RPMI7951 (cell line): ENCODE results near the gene AZIN2. TPM values are rescaled to one million over a fixed set of nuclear protein-coding genes. Genes with fewer than 3 reads are reported as not detected.
A peak's percentile ranks its signal among the peaks of the same experiment; 100 is the strongest.
"Not testable (repeated sequence)": the region's sequence is repeated elsewhere in the genome, so short reads cannot be mapped to it uniquely, and the experiment has no call there.

Experiments used
- DNase-seq: peaks from one replicate; pipeline ENCODE4 v3.0.0-alpha.2; 2012; ENCODE audit warnings: low read depth
- total RNA-seq: library from RNA; depleted of rRNA; stranded (reverse); fragments of >200 nt; shearing (Covaris generic); gene quantifications from 2 replicates; pipeline ENCODE4 v1.2.3, GENCODE V29; 2014

AZIN2 gene
- total RNA-seq, 1 experiment from 2014 or later: 9.4 TPM

DNA sequence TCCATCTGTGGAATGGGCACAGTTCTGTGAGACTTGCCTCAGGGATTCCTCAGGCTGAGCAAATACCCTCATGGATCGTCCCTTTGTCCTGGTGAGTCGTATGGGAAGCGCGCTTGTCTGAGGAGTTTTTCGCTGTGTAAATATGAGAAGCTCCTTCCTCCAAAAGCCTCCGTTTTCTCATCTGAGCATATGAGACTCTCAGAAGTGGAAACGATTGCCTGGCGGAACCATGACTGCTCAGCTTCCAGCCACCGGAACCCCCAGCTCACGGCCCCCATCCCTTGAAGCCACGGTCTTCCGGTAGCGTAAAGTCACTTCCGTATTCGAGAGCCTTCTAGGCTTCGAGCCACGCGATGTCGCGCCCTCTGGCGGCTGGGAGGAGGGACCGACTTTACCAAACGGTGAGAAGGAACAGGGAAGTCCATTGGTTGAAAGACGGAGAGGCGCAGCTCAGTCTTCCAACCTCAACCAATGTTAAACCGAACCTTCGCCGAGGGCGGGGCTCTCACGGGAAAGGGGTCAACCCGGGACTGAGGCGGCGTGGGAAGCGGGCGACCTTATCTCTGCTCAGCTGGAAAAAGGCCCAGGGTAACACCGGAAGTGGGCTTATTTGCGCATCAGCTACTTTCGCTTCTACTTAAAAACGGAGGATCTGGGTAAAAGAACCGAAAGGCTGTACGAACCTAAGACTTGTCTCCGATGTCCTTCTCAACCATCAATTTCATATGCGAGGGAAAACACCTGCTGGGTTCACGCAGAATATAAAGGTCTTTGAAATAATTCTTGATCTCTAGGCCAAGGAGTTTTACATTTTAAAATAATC is 46.3 kb downstream of the AZIN2 start:
- DNase-seq: peak; percentile 100

DNA sequence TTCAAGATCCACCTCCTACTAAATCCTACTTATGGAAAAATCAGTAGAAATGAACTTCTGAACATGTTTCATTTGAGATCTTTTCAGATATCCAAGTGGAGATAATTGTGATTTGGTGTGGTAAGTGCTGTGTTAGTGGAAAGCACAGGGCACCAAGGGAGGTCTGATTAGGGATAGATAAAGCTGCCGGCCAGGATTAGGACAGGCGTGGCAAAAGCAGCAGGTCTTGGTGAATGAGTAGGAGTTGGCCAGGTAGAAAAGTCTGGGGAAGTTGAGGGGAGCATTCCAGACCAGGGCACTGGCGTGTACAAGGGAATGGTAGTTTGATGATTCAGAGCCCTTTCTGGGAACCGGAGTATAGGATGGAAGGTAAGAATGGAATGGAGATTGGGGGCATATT is 47.8 kb downstream of the AZIN2 start:
- DNase-seq: no peak

DNA sequence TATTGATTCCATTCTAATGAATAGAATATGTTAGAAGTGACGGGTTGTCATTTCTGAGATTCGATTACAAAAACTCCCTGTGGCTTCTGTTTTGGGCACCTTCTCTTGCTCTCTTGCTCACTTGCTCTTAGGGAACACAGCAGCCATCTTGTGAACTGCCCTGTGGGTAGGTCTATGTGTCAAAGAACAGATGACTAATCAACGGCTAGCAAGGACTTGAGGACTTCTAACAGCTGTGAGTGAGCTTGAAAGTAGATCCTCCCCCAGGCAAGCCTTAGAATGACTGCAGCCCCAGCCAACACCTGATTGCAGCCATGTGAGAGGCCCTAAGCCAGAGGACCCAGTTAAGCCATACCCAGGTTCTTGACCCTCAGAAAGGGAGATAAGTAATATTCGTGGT is 49.3 kb downstream of the AZIN2 start:
- DNase-seq: peak; percentile 88

DNA sequence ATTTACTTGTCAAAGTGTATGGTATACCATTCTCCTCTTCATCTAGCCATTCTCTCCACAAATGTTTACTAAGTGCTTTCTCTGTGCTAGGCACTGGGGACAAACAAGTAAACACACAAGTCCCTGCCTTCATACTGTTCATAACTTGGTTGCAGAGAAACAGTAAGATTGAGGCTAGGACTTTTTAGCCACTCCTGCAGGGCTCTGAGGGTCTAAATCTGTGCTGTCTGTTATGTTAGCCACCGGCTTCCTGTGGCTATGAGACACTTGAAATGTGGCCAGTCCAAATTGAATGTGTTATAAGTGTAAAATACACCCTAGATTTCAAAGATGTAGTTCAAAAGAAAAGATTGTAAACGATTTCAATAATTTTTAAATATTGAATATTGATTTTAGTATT is 50.2 kb downstream of the AZIN2 start:
- no peak for DNase-seq

DNA sequence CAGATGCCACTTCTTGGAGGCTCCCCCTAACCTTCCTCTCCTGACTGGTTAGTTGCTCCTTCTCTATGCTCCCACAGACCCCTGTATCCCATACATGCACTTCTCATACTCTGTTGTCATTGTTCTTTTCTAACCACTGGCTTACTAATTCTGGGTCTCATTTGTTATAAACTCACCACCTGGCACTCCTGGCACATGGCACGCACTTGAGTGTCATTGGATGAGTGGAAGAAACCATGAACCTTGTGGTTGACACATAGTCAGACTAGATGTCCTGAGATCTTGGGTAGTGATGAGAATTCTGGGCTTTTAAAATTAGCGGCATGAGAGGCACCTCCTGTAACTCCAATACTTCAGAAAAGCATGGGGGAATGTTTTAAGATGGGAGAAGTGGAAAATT is 51.6 kb downstream of the AZIN2 start:
- no peak for DNase-seq

DNA sequence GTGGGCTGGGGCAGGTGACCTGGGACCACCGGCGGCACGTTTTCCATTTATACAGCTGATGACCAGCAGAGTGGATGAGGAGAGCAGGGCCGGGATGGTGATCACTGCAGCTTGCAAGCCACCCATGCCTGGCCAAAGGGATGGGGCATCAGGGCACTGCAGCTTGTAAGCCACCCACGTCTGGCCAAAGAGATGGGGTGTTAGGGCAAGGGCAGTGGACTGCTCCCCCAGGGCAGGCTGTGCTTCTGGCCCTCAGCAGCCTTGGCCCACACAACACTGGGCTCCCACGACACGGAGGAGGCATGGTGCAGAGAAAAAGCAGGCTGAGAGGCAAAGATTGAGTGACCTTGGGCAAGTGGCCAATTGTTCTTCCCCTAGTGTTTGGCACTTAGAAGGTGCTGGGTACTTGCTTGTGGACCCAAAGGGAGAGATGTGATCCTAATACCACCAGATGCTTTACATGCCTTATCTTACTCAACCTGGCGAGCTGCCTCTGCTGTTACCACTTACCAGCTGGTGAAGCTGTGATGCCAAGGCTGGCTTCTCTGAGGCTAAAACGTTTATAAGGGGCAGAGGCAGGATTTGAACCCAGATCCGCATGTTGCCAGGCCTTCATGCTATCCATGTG is 52.6 kb downstream of the AZIN2 start:
- no peak for DNase-seq

DNA sequence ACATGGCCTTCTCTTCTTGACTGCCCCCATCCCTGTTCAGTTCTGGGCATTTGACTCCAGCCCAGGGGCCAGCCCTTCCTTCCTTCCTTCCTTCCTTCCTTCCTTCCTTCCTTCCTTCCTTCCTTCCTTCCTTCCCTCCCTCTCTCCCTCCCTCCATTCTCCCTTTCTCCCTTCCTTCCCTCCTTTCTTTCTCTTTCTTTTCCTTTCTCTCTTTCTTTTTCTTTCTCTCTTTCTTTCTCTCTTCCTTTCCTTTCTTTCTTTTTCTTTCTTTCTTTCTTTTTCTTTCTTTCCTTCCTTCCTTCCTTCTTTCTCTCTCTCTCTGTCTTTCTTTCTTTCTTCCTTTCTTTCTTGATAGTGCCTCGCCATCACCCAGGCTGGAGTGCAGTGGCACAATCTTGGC is 55.1 kb downstream of the AZIN2 start:
- not testable (repeated sequence) for DNase-seq

DNA sequence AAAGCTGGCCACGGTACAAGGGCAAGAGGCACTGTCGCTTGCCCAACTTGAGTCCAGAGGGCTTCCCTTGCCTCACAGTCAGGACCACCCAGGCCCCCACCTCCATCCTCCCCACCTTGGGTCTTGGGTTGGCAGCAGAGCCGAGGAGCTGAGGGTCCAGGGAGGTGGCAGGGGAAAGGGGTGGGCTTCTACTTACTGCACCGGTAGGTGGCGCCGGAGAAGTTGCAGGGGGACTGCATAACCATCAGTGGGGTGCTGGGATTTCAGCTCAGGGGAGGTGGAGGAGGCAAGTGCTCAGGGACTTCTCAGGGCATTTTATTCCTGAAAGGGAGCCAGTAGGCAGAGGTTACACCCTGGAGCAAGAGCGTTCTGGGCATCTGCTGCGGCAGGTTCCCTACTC is 56.8 kb downstream of the AZIN2 start:
- peak; percentile 31 for DNase-seq

DNA sequence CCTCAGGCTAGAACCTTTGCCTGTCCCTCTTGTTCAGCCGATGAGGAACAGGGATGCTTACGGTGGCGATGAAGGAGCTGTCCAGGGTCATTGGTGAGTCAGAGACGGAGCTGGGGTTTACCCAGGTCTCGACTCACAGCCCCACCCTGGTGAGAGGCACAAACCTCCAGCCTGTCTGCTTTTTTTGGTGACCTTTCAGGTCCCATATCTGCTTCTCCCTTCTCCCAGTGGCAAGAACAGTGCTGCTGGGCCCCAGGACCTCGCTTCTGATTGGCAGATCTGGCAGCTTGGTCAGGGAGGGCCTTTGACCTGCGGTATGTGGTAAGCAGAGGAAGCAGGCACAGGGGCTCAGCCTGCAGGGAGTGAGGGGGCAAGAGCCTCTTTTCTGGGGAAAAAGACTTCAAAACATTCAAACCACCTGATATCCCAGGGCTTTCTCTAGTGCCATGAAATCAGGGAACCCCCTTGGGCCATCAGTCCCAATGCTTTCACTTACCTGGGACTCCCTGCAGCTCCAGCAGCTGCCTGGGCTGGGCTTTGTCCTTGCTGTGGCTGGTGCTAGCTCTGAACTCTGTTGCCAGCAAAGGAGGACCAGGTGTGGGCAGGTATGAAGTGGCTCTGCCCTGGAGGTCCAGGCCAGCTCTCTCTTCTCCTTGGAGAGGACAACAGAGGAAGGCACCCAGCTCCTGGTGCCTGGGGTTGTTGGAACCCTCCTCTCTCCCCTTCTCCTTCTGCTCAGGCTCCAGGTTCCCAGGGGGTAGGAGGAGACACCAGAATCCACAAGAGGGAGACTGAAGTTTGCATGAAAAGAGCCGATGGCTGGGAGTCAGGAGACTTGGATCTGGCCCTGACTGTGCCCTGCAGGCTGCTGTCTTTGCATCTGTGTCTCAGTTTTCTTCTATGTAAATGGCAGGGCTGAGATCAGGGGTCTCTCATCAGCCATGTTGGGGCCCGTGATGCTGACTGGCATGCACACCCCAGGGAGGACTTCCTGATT is 59.5 kb downstream of the AZIN2 start:
- DNase-seq: no peak

DNA sequence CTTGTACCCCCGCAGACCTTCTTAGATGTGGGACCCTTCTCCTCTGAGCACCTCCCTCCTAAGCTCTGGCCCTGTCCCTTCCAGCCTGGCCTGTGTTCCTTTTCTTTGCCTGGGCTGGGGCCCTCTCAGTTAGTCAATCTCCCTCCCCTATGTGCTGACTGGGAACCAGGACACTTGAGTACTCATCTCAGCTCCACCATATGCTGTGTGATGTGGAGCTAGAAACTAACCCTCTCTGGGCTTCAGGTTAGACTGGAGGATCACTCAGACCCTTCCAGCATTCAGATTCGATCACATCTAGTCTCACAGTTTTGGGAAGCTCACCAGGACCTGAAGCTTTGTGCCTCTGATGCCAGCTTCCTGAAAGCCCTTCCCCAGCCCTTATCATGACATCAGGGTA is 60.3 kb downstream of the AZIN2 start:
- no peak for DNase-seq

DNA sequence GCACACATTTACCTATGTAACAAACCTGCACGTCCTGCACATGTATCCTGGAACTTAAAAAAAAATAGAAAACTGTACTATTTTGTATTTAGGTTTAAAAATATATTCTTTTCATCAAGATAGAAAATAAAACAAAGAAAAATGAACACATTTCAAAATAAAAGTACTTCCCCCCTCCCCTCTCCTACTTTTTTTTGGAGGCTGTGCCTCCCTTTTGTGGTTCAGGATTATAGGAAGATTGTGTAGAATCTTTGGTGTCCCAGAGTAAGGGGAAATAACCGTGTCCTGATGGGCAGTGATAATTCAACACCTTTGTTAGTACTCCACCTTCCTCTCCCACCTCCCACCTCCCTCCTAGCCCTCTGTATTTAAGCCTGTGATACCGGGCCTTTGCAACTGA is 60.8 kb downstream of the AZIN2 start:
- DNase-seq: no peak

DNA sequence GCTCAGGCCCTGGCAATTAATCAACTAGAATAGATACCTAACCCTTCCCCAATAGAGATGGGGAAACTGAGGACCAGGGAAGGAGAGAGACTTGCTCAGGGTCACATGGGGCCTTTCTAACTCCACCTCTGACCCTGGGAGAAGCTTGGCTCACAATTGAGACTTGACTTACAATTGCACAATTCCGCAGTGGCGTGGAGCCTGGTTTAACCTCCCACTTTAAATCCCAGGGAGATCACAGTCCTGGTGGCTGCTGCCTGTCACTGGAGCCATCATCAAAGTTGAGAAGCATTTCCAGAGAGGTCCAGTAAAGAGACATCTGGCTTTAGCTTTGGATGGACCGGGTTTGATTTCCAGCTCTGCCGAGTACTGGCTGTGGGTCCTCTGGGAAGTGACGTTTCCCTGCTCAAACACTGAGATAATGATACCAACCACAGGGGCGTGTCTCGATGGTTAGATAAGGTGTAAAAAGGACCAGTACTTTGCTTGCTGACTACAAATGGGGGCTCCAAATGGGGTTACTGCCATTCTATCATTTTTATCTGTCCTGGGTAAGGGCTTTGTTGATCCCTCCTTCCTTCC is 61.6 kb downstream of the AZIN2 start:
- no peak for DNase-seq

DNA sequence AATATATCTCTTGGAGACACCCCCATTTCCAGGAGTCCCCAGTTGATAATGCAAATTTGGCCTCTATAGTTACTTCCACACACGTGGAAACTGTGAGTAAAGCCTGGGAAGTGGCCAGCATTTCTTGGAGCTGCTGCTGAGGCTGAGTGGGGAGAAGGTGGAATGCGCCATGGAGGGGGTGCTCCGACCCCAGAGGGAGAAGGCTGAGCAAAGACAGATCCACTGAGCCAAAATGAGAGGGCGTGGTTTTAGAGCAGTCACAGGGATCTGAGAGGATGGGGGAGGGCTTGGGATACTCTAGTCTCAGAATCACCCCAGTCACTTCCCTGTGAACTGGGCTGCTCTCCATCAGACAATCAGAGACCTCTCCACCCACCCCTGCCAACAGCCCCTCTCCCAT is 62.2 kb downstream of the AZIN2 start:
- DNase-seq: no peak

DNA sequence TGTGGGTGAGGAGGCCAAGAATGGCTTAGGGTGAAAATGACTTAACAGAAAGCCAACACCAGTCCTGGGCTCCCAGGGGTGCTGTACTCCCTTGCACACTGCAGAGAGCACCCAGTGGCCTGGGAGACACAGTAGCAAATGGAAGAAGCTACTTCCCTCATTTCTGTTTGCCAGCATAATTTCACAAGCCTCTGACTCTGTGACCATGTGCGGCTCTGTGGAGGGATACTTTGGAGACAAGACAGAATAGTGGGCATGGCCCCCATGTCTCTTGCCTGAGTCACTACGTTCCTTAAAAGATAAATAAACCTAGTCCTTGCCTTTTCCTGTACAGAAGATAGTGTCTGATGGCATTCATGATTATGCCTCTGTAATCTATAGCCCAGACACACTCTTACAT is 62.7 kb downstream of the AZIN2 start:
- DNase-seq: no peak

DNA sequence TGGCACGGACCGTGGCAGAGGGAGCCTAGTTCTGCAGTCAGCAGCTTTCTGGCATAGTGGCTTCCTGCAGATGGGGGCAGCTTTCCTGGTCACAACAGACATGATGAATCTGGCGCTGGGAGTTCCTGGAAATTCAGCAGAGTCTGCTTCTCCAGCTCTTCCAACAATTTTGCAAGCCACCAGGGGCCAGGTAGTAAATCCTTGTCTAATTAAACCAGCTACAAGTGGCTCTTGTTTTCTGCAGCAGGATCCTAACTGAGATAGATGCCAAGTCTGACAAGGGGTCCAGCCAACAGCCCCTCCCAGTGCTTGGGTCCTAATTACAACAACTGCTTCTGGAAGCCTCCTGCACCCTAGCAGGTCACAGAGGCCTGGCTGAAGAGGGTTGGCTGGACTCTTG is 65.0 kb downstream of the AZIN2 start:
- DNase-seq: no peak

DNA sequence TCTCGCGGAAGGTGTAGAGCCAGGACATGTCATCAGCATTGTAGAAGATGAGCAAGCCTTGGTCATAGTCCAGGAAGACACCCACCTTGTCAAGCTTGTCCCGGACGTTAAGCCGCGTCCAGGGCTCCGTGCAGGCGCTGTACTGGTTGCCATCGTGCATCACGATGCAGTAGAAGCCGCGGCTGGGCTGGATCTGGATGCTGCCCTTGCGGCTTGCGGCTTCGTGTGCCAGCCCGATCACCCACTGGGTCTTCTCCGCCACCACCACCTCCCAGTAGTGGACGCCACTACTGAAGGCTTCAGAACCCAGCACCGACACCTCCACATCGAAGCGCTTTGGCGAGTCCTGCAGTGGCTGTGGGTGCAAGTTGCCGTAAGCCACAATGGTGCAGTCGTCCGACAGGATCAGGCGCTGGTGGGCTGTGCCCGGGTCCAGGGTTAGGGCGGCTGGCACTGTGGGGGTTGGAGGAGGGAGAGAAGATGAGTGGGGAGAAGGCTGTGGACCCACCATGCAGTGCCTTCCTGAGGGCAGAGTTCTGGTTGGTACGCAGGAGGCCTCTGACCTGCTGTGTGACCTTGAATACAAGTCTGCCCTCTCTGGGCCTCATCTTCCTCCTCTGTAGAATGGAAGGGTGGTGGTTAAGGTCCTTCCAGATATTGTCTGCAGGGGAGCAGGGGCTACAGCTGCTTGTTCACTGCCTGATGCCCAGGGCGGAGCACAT is 66.5 kb downstream of the AZIN2 start:
- no peak for DNase-seq

DNA sequence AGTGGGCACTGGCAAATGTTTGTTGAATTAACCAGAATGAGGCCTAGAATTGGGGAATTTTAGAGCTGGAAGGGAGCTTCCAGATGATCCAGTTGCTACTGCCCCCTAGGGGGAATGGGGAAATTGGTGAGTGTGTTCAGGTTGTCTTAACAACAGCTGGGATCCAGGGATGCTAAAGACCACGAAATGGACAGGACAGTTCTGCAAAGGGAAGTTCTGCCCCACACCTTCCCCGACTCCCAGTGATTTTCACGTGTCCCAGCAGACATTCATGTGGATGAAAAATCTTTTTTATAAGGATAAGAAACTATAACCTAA is 67.0 kb downstream of the AZIN2 start:
- peak; percentile 39 for DNase-seq

DNA sequence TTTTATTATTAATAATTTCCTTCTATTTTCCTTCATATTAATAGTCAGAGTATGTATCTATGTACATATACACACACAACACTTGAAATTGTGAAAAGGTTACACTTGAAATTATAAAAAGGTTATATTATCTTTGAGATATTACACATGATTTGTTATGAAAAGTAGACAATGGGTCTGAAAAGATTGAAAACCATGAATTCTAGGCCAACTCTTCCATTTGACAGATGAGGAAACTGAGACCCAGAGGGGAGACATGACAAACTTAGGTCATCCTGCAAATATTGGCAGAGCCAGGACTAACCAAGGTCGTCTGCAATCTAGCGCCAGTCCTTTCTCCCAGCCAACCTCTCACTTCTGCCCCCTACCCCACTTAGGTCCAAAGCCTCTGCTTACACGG is 67.7 kb downstream of the AZIN2 start:
- DNase-seq: no peak

DNA sequence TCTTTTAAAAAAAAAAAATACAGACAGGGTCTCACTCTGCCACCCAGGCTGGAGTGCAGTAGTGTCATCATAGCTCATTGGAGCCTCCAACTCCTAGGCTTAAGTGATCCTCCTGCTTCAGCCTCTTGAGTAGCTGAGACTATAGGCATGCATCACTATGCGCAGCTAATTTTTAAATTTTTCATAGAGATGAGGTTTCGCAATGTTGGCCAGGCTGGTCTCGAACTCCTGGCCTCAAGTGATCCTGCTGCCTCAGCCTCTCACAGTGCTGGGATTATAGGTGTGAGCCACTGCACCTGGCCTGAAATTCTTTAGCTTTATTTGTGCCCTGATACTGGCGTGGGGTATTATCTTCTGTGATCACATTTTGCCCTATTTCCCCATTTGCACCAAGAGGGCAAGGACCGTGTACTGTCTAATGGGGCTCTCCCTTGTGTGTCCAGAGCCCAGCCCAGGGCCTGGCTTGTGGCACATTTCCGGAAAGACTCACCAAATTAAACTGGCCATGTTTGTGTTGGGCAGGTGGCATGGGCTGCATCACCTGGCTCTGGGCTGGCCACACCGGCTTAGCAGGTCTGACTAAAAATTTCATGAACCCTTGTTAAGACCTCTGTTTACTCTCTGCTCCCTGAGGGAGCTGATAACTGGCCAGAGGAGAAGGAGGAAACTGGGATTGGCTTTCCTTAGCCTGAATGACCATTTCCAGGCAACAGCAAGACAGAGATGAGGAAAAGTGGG is 68.7 kb downstream of the AZIN2 start:
- no peak for DNase-seq

DNA sequence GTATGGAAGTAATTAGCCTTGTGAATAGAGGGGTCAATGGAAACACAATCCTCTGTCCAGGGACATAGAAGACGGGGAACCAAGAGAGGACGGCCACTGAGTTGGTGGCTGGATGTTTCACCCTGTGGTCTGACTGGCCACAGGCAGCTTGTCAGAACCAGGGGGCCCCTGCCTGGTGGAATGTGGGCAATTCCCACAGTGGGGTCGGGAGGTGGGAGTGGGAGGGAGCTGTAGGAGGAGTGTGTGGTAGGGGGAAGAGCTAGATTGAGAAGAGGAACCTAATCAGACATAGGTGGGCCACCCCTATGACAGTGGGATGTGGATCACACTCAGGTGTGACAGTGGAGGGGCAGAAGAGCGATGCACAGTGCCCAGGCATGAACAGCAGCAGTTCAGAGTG is 69.6 kb downstream of the AZIN2 start:
- no peak for DNase-seq

DNA sequence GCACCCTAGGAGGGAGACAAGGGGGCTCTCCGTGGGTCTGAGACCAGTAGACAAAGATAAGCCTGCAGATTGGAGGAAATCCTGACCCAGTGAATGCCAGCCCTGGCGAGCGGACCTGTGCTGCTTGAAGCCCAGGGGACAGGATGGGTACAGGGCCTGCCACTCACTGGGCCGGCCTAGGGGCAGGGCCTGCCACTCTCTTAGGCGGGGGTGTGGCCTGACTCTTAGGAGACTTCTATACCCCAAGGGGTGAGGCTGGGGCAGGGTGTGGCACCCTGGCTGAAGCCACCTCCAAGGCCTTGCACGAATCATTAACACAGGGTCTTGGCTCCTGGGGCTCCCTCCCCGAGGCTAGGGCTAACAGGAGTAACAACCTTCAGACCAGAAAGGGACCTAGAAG is 70.2 kb downstream of the AZIN2 start:
- no peak for DNase-seq
